Activated B cell treated with CpG ODN at 0.5 μM for 24 hours (primary cell): ENCODE data around the gene CYP4V2. TPM values are rescaled to one million over a fixed set of nuclear protein-coding genes. Genes with fewer than 3 reads are reported as not detected.

Experiments
- ATAC-seq: fragments of 200-7000 bp; cut with Tn5 transposase; one replicate; pipeline ENCODE4 v1.10.0; 2021; ENCODE audit warnings: low read depth, mild to moderate bottlenecking, moderate library complexity
- CTCF ChIA-PET: fragments of 350-600 bp; sonication (Branson Sonifier 250); formaldehyde crosslinking; loops from one replicate; lab custom pipeline; 2021; ENCODE audit warnings: antibody characterized with exemption; lab: Charles Lee
- POLR2A ChIA-PET: fragments of 350-600 bp; sonication (Branson Sonifier 250); formaldehyde crosslinking; loops from one replicate; lab custom pipeline; 2021; ENCODE audit warnings: antibody characterized with exemption; lab: Charles Lee
- DNase-seq: peaks from one replicate; pipeline ENCODE4 v3.0.0; 2022
- H3K27ac Mint-ChIP-seq: one replicate; pipeline ENCODE4 v1.8.0; 2020; ENCODE audit warnings: mixed read lengths
- H3K27me3 Mint-ChIP-seq: one replicate; pipeline ENCODE4 v1.8.0; 2021; ENCODE audit warnings: mixed read lengths
- H3K36me3 Mint-ChIP-seq: one replicate; pipeline ENCODE4 v1.8.0; 2021; ENCODE audit warnings: low read depth, mixed read lengths
- H3K4me1 Mint-ChIP-seq: one replicate; pipeline ENCODE4 v1.8.0; 2021; ENCODE audit warnings: mixed read lengths
- H3K4me3 Mint-ChIP-seq: one replicate; pipeline ENCODE4 v1.8.0; 2020; ENCODE audit warnings: mild to moderate bottlenecking, mixed read lengths
- H3K9me3 Mint-ChIP-seq: one replicate; pipeline ENCODE4 v1.8.0; 2020; ENCODE audit warnings: mixed read lengths
- intact Hi-C: fragments of 100-400 bp; cut with micrococcal nuclease; formaldehyde crosslinking; loops from one replicate; pipeline ENCODE4 v1.15.1; 2024
- total RNA-seq: library from RNA; stranded (reverse); gene quantifications from 2 replicates; pipeline ENCODE4 v1.2.3, GENCODE V29; 2022
- TF ChIP-seq, protein P1 (sequence below): fragments of 200-600 bp; IDR thresholded peaks from one replicate; pipeline ENCODE4 v1.8.0; 2022; ENCODE audit warnings: antibody characterized with exemption, mild to moderate bottlenecking

CYP4V2 gene
- total RNA-seq, 1 donor from 2014 or later: 9.5 TPM

DNA sequence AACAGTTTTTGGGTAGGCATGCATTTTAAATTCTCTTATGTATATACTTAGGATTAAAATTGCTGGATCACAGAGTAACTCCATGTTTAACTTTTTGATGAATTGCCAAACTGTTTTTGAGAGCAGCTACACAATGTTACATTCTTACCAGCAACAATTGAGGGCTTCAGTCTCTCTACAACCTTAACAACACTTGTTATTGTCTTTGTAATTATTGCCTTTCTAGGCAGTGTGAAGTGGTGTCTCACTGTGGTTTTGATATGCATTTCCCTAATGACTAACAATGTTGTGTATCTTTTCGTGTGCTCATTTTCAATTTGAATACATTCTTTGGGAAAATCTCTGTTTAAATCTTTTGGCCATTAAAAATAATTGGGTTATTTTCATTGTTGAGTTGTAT, 57.3 kb downstream of the CYP4V2 start:
- ATAC-seq: no peak
- H3K27me3 Mint-ChIP-seq: no peaks in the 10 kb centered on the region
- CTCF ChIA-PET: no interaction called here

DNA sequence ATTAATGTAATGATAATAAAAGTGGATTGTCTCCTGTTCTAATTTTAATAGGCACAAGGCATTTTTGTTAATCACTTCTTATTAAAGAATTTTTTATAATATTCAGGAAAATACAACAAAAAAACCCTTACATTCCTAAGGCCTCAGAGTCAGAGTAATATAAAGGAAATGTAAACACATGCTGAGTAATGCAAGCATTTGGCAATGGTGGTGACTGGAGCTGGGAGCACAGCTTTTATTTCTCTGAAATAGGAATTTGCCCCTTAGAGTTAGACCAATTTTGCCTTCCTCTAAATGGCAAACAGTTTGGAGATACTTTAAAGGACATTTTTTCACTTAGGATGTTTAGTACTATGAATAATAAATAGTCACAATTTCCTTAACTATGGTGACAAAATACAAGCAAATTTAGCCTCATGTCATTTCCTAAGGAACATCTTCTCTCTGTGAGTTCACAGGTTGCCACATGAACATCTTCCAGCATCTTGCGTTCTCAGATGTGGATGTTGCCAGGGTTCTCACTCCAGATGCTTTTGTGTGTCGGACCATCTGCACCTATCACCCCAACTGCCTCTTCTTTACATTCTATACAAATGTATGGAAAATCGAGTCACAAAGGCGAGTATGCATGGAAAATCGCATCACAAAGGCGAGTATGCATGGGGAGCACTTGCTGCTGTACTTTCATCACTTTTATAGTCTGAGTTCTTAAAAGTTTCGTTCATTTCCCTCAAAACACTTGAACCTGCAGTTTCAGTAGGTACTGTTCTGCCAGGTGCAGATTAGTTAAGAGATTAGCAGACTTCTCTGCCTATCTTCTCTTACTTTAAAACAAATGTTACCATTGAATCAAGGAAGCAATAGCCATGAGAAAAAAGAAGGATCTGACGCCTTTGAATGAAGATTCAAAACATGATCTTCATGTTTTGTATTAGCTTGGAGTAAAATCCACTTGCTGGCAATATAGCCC, 58.7 kb downstream of the CYP4V2 start:
- intact Hi-C loops: no loop called here
- Mint-ChIP-seq H3K36me3 (no peaks in the 10 kb centered on the region), H3K9me3 (peaks cover 5% of the 10 kb centered on the region), H3K4me3 (no peak overlapping the region), H3K4me1 (no peaks in the 10 kb centered on the region), H3K27me3 (no peaks in the 10 kb centered on the region), H3K27ac (no peak overlapping the region)
- ATAC-seq (no peak), DNase-seq (no peak)
- ChIA-PET POLR2A (no interaction called here), CTCF (no interaction called here)
- TF ChIP-seq, protein P1, sequence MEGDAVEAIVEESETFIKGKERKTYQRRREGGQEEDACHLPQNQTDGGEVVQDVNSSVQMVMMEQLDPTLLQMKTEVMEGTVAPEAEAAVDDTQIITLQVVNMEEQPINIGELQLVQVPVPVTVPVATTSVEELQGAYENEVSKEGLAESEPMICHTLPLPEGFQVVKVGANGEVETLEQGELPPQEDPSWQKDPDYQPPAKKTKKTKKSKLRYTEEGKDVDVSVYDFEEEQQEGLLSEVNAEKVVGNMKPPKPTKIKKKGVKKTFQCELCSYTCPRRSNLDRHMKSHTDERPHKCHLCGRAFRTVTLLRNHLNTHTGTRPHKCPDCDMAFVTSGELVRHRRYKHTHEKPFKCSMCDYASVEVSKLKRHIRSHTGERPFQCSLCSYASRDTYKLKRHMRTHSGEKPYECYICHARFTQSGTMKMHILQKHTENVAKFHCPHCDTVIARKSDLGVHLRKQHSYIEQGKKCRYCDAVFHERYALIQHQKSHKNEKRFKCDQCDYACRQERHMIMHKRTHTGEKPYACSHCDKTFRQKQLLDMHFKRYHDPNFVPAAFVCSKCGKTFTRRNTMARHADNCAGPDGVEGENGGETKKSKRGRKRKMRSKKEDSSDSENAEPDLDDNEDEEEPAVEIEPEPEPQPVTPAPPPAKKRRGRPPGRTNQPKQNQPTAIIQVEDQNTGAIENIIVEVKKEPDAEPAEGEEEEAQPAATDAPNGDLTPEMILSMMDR: no peak

More for the DNA sequence above, 57.3 kb downstream of the CYP4V2 start:
- POLR2A ChIA-PET: no interaction called here
- H3K4me1 Mint-ChIP-seq: no peaks in the 10 kb centered on the region
- H3K36me3 Mint-ChIP-seq: no peaks in the 10 kb centered on the region
- peaks cover 5% of the 10 kb centered on the region for H3K9me3 Mint-ChIP-seq
- TF ChIP-seq, protein P1: no peak
- H3K4me3 Mint-ChIP-seq: no peak overlapping the region
- intact Hi-C loops: no loop called here
- no peak overlapping the region for H3K27ac Mint-ChIP-seq
- DNase-seq: no peak

DNA sequence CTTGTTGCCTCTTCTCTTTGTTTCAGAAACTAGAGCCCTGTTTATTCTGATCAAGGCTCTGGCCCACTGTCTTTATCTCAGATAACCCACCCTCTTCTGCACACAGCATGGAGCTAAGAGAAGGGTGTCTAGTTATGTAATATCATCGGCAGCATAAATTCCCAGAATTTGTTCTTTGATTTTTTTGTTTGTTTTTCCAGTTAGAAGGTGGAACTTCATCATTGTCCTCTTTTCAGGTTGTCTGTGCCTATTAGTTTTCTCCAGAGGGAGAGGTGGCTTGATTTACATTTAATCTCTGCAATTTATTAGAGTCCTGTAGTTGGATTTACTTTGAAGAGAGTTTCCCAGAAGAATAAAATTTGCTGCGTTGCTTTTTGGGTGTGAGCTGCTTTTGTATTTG, 59.4 kb downstream of the CYP4V2 start:
- intact Hi-C loops: no loop called here
- Mint-ChIP-seq H3K27ac (no peak overlapping the region), H3K36me3 (no peaks in the 10 kb centered on the region), H3K27me3 (no peaks in the 10 kb centered on the region), H3K4me3 (no peak overlapping the region), H3K9me3 (peaks cover 5% of the 10 kb centered on the region), H3K4me1 (no peaks in the 10 kb centered on the region)
- DNase-seq (no peak), ATAC-seq (no peak)
- CTCF ChIA-PET: no interaction called here
- TF ChIP-seq, protein P1: no peak
- POLR2A ChIA-PET: no interaction called here

DNA sequence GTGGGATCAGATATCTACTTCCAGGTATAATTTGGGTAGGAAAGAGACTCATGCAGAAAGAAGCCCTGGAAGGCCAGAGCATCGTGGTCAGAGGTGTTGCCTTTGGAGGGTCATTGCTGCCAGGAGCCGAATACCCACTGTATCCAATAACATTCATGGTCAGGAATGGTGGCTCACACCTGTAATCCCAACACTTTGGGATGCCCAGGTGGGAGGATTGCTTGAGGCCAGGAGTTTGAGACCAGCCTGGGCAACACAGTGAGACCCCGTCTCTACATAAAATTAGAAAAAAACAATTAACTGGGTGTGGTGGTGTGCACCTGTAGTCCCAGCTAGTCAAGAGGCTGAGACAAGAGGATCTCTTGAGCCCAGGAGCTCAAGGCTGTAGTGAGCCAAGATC, 63.8 kb downstream of the CYP4V2 start:
- POLR2A ChIA-PET: no interaction called here
- no peak overlapping the region for H3K27ac Mint-ChIP-seq
- H3K4me1 Mint-ChIP-seq: no peaks in the 10 kb centered on the region
- DNase-seq: no peak
- TF ChIP-seq, protein P1: no peak
- H3K27me3 Mint-ChIP-seq: no peaks in the 10 kb centered on the region
- intact Hi-C loops: no loop called here
- ATAC-seq: no peak
- CTCF ChIA-PET: no interaction called here
- H3K36me3 Mint-ChIP-seq: no peaks in the 10 kb centered on the region
- H3K9me3 Mint-ChIP-seq: no peaks in the 10 kb centered on the region
- H3K4me3 Mint-ChIP-seq: no peak overlapping the region

DNA sequence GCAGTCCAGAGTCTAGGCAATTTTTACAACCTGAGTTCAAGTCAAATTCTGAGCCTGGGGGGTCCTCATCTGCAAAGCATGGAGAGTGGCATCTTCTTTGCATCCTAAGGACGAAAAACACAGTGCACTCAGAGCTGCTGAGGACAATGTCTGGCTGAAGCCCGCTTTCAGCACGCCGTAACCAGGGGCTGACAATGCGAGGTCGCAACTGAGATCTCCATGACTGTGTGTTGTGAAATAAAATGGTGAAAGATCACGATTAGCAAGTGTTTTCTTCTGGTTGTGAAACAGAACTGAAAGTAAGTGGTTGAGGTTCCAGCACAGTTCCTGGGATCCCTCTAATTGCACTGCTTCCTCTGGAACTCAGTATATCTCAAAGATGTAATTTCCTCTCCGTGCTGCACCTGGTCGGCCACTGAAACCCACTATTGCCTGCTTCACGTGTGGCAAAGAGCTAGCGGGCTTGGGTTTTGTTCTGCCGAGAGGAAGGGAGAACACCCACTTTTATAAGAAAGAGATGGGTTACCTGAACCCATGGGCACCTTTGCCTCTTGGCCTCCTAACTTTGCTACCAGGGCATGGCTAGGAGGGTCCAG, 66.9 kb downstream of the CYP4V2 start:
- DNase-seq: no peak
- no peak for ATAC-seq
- POLR2A ChIA-PET: no interaction called here
- intact Hi-C loops: no loop called here
- Mint-ChIP-seq H3K27me3 (peaks cover 4% of the 10 kb centered on the region), H3K36me3 (no peaks in the 10 kb centered on the region), H3K4me1 (no peaks in the 10 kb centered on the region), H3K9me3 (no peaks in the 10 kb centered on the region), H3K4me3 (no peak overlapping the region), H3K27ac (no peak overlapping the region)
- TF ChIP-seq, protein P1: no peak
- CTCF ChIA-PET: no interaction called here
